Activated T-helper 17 cell treated with anti-CD3 and anti-CD28 coated beads, Interleukin-2, amount 50 U/mL, for 72 hours (primary cell): ENCODE results near the gene TBX2. TPM values are rescaled to one million over a fixed set of nuclear protein-coding genes. Genes with fewer than 3 reads are reported as not detected.

Source experiments
- ATAC-seq: fragments of 150-1000 bp; cut with Tn5 transposase; replicated peaks from 2 replicates; pipeline ENCODE4 v1.10.0; 2021; ENCODE audit warnings: mild to moderate bottlenecking, moderate library complexity
- H3K27ac Mint-ChIP-seq: one replicate; pipeline ENCODE4 v1.8.0; 2022; ENCODE audit warnings: mixed read lengths
- H3K27me3 Mint-ChIP-seq: one replicate; pipeline ENCODE4 v1.8.0; 2022; ENCODE audit warnings: mixed read lengths
- H3K36me3 Mint-ChIP-seq: one replicate; pipeline ENCODE4 v1.8.0; 2022; ENCODE audit warnings: low read depth, mild to moderate bottlenecking, mixed read lengths
- H3K4me1 Mint-ChIP-seq: one replicate; pipeline ENCODE4 v1.8.0; 2022; ENCODE audit warnings: mixed read lengths
- H3K4me3 Mint-ChIP-seq: one replicate; pipeline ENCODE4 v1.8.0; 2022; ENCODE audit warnings: mild to moderate bottlenecking, mixed read lengths
- H3K9me3 Mint-ChIP-seq: one replicate; pipeline ENCODE4 v1.8.0; 2022; ENCODE audit warnings: mixed read lengths
- total RNA-seq, 2 donors: library from RNA; stranded (reverse); gene quantifications; one replicate each; pipeline ENCODE4 v1.2.3, GENCODE V29; 2022

TBX2 gene
- total RNA-seq, 2 donors from 2014 or later = not detected

GRCh38 chr17:61457226-61457983, 57.8 kb downstream of the TBX2 start:
- Mint-ChIP-seq H3K9me3 (no peaks in the 10 kb centered on the region), H3K27me3 (peaks cover 77% of the 10 kb centered on the region), H3K4me3 (peak overlapping the region; percentile 57), H3K4me1 (peaks cover 5% of the 10 kb centered on the region), H3K36me3 (no peaks in the 10 kb centered on the region), H3K27ac (no peak overlapping the region)
- ATAC-seq = no peak

- Mint-ChIP-seq H3K4me3 (no peak overlapping the region), H3K27ac (no peak overlapping the region), H3K36me3 (no peaks in the 10 kb centered on the region), H3K27me3 (peaks cover 76% of the 10 kb centered on the region), H3K9me3 (no peaks in the 10 kb centered on the region), H3K4me1 (peaks cover 5% of the 10 kb centered on the region)
- ATAC-seq = no peak
Measured at GRCh38 chr17:61458000-61458399, 58.4 kb downstream of the TBX2 start.

GRCh38 chr17:61458421-61459141, 58.9 kb downstream of the TBX2 start:
- Mint-ChIP-seq H3K4me3 (no peak overlapping the region), H3K36me3 (no peaks in the 10 kb centered on the region), H3K4me1 (peaks cover 5% of the 10 kb centered on the region), H3K27ac (no peak overlapping the region), H3K27me3 (peaks cover 72% of the 10 kb centered on the region), H3K9me3 (no peaks in the 10 kb centered on the region)
- ATAC-seq = no peak

Other genes starting within 250 kb of the TBX2 start
- gene TBX4, start 52.6 kb downstream of the TBX2 start, total RNA-seq = not detected
- not detected for gene NACA2, start 191.4 kb downstream of the TBX2 start, total RNA-seq